Suprapubic skin (tissue), 4 donors: Measurements from ENCODE around the gene BCAS1.

Source experiments
- EP300 ChIP-seq: sonication (generic); formaldehyde crosslinking; IDR thresholded peaks from one replicate; pipeline ENCODE4 v1.6.1; 2017; ENCODE audit warnings: antibody characterized with exemption
- POLR2A ChIP-seq, 2 donors: fragments of 450-650 bp; IDR thresholded peaks; one replicate each; pipeline ENCODE4 v1.6.1; 2017; ENCODE audit warnings: antibody characterized with exemption in 2 of 2, mild to moderate bottlenecking in 2 of 2, moderate library complexity in 2 of 2
- POLR2AphosphoS5 ChIP-seq, 3 donors: sonication (generic); formaldehyde crosslinking; IDR thresholded peaks; one replicate each; pipeline ENCODE4 v1.6.1; 2017; ENCODE audit warnings: antibody characterized with exemption in 3 of 3
- TF ChIP-seq, protein P1 (sequence below), 2 donors: fragments of 200-600 bp in 1 of 2; fragments of 450-650 bp in 1 of 2; sonication (generic) in 1 of 2; IDR thresholded peaks; one replicate each; pipeline ENCODE4 v1.5.1; 2016 to 2019; ENCODE audit warnings: antibody characterized with exemption in 2 of 2, mild to moderate bottlenecking in 1 of 2, moderate library complexity in 1 of 2

GRCh38 chr20:53994088-53994487, 76.3 kb downstream of the BCAS1 start:
- TF ChIP-seq, protein P1, sequence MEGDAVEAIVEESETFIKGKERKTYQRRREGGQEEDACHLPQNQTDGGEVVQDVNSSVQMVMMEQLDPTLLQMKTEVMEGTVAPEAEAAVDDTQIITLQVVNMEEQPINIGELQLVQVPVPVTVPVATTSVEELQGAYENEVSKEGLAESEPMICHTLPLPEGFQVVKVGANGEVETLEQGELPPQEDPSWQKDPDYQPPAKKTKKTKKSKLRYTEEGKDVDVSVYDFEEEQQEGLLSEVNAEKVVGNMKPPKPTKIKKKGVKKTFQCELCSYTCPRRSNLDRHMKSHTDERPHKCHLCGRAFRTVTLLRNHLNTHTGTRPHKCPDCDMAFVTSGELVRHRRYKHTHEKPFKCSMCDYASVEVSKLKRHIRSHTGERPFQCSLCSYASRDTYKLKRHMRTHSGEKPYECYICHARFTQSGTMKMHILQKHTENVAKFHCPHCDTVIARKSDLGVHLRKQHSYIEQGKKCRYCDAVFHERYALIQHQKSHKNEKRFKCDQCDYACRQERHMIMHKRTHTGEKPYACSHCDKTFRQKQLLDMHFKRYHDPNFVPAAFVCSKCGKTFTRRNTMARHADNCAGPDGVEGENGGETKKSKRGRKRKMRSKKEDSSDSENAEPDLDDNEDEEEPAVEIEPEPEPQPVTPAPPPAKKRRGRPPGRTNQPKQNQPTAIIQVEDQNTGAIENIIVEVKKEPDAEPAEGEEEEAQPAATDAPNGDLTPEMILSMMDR (IDR thresholded peaks at IDR 0.05) = no peak
- TF ChIP-seq POLR2AphosphoS5 (IDR thresholded peaks at IDR 0.05) (no peak), POLR2A (IDR thresholded peaks at IDR 0.05) (no peak), EP300 (no peak)
